Stimulated activated CD8-positive, alpha-beta memory T cell treated with anti-CD3 and anti-CD28 coated beads, Interleukin-2, amount 100 ng/mL, for 1 hour (primary cell): ENCODE data around the gene SAP30L.

Experiments
- DNase-seq, 2 donors: peaks; one replicate each; pipeline ENCODE4 v3.0.0-alpha.2; 2020; ENCODE audit warnings: low read depth in 2 of 2

Gene SAP30L

GRCh38 chr5:154464438-154464837 lies 18.6 kb downstream of the SAP30L start:
- DNase-seq: no peak

- no peak for DNase-seq
Observed at GRCh38 chr5:154465169-154465568, 19.4 kb downstream of the SAP30L start.

GRCh38 chr5:154466147-154466546 lies 20.4 kb downstream of the SAP30L start:
- DNase-seq: no peak

DNA sequence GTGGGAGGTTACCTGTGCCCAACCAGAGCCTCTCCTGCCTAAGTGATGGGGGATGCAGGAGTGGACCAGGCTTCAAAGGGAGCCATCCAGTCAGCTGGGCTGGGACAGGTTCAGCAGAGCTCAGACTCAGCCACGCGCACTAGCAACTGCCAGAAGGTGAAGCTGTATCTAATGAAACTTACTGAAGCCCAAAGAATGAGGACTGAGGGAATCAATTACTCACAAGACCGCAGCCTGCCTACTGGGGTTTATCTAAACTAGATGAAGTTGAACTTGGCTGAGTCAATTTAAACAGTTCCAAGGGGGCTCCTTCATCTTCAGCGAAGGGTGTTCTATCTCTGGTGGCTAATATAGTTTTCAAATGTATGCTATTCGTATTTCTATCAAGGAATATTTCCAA lies 20.9 kb downstream of the SAP30L start:
- no peak for DNase-seq

DNA sequence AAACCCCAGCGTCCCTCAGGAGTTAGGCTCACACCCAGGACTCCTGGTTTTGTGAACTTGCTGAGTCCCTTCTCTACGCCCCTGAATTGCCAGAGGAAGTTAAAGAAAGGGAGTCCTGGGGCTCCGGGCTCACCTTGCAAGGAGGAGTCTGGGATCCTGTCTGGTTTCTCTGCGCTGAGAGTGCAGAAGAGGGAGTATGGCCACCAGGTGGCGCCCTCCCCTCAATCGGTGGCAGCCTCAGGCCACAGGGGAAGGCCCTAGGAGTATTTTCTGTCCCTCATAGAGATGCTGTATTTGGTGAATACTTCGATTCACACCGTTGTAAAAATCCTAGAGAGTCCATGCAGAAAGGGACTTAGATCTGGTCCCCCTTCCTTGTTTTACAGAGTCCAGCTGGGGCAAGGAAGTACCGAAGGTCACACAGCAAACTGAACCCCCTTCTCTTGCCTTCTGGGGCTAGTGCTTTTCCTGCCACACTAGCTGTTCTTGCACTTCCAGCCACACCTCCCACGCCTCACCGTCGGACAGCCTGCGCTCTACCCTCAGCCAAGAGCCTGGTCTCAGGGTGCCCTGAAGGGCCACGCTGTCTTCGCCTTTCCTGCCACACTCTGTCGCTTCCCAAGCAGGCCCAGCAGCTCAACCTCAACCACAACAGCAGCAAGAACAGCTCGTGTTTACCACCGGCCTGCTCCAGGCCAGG lies 22.0 kb downstream of the SAP30L start:
- peak; percentile 44 to 59 for DNase-seq

DNA sequence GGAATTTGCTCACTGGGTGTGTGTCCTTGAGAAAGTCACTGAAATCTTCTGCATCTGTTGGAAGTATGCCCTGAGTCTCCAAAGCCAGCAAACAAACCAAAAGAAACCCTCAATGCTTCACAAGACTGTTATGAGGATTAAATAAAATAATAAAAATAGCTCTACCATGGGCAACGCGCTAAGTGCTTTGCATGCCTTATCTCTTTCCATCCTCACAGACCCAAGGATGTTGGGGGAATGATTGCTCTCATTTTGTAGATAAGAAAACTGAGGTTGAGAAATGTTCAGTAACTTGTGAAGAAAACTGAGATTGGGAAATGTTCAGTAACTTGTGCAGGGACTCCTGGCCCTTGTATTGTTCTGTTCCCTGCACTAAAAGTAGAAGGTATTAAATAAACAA lies 24.3 kb downstream of the SAP30L start:
- DNase-seq: no peak

DNA sequence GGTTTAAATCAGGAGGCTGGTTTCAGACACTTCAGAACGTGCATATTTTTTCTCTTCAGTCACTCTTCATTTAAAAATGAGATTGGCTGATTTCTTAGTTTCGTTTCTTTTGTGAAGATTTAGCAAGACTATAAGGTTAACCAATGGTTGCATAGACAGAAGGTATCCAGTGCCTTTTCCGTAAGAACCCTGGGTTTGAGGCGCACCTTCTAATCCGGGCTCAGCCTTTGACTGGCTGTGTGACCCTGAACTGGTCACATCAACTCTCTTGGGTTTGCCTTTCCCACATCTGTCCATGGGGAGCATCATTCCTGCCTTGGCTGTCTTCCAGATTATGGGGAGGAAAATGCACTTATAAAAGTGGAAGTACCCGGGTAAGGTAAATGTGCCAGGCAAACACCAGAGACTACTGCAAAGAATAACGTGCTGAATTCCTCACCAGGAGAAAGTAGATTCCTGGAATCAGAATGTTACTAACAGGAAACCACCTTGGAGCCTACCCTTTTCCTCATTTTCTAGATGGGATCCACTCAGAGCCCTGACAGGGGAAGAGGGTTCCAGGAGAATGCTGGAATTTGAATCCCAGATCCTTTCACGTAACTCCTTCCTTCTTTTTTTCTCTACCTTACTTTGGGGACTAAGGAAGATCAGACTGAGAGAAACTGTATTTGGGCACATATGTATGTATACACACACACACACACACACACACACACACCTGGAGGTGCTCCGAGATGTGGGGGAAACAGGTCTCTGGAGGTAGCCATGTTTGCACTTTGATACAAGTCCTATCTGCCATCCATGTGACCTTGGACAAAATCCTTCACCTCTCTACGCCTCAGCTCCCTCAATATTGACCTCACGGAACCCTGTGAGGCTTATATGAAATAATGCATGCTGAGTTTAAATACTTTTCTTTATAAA lies 25.4 kb downstream of the SAP30L start:
- DNase-seq: no peak

DNA sequence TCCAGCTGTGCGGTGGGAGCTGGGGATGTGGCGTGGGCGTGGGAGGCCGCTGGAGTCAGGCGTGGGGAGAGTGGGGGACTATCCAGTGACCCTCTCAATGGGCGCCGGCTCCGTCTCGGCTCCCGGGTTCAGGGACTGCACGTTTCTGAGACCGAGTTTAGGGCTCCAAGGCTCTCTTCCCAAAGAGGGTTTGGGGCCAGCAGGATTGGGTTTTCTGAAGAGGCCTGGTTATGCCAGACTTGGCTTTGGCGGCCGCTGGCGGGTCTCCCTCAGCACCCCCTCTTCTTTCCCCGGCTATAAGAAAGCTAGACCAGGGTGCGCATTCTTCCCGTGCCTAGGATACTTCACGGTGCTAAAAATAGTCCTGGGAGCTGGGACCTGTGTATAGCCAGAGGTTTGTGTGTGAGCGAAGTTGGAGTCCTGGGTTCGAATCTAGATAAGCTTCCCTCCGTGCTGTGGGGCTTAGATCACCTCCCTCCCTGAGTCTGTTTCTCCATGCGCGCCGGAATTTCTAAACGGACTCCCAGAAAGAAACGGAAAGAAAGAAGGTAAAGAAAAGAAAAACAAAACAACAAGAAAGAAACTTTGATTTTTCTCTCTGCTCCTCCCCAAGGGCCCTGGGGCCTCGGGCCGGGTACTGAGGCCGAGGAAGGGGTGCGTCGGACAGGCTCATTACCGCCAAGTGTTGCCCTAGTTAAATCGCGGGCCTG lies 27.2 kb downstream of the SAP30L start:
- DNase-seq: no peak

GRCh38 chr5:154473581-154474283 lies 27.9 kb downstream of the SAP30L start:
- no peak for DNase-seq

- DNase-seq: no peak
Observed at GRCh38 chr5:154474396-154475334, 28.9 kb downstream of the SAP30L start.

- DNase-seq: no peak
Observed at GRCh38 chr5:154475591-154476353, 30.0 kb downstream of the SAP30L start.

DNA sequence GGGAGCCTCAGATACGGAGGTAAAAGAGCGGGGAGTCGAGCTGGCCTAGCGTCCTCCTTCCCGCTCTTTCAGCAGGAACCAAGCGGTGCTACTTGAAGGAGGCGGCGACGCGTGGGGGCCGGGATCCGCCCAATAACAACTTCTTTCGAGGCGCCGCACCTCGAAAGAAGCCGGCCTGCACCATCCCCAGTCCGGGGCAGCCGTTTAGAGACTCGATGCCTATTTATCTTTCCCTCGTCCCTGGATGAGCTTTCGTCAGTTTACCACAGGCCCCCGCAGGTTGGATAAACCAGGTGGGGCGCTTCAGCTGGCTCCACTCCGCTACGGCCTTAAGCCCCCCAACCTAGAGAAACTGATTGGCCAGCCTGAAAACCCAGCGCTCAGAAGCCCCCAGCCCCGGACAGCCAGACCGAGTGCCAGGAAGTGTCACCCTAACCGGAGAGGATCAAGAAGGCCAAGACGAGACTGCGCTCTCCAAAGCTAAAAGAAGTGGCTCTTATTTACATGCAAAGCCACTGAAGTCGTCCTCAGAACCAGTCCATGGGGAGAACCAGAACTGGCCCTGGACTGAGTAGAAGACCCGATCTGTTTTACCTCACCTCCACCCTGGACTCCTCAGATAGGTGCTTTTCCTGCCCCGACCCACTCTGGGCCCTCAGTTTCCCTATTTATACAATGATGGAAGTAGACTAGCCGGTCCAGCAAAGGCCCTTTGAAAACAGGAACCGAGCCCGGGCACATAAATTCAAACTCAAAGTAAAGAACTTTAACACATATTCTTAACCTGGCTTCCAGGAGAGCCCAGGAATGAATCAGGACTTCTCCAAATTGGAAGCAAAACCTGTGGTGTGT lies 30.8 kb downstream of the SAP30L start:
- DNase-seq: no peak

DNA sequence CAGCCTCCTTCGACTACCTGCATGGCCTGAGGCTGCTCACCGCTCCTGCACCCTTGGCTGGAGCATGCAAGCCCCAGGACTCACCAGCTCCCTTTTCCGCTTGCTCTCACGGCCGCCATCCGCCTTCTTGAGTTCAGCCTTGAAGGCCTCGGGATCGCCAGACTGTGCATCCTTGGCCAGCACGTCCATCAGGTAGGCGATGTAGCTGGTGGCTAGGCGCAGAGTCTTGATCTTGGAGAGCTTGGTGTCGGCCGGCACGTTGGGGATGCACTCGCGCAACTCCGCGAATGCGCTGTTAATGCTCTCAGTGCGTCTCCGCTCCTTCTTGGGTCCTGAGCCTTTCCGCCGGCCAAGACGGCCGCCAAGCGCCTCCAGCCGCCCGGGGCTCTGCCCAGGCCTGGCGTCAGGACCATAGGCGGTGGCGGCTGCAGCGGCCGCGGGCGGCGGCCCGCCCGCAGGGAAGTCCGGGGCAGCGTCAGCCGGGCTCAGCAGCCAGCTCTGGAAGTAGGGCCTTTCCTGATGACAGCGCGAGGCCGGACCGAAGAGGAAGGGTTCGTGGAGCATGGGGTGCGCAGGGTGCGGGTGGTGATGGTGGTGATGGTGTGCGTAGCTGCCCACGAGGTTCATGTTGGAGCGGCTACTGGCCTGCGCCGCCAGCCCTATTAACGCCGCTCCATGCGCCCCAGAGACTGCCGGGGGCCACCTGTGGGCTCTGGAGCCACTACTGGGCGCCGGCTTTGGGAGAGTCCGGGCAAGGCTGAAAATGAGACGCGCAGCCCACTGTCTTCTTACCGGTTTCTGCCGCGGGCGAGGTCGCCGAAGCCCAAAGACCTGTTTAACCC lies 31.8 kb downstream of the SAP30L start:
- no peak for DNase-seq

GRCh38 chr5:154478224-154478565 lies 32.4 kb downstream of the SAP30L start, which contains the start of gene HAND1:
Gene HAND1 (minus strand): TSS chr5:154478227. CDS start chr5:154478008, 219 bp downstream.
- DNase-seq: no peak

DNA sequence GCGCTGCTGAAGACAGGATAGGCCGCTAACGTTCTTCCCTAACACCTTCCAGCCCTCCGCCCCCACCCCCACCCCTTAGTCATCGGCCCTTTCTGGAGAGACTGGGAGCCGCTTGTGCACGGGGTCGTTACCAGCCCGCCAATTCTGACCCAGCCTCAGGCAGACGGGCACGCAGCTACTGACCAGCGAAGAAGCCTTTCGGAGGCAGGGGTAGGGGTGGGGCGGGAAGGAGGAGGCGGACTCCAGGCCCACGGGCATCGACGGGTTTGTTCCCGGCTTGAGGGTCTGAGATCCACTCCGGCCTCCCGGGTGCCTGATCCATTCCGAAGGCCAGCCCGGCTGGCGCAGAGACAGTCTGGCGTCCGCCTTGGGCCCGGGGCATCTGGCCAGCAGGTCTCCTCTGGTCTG lies 33.0 kb downstream of the SAP30L start:
- no peak for DNase-seq

DNA sequence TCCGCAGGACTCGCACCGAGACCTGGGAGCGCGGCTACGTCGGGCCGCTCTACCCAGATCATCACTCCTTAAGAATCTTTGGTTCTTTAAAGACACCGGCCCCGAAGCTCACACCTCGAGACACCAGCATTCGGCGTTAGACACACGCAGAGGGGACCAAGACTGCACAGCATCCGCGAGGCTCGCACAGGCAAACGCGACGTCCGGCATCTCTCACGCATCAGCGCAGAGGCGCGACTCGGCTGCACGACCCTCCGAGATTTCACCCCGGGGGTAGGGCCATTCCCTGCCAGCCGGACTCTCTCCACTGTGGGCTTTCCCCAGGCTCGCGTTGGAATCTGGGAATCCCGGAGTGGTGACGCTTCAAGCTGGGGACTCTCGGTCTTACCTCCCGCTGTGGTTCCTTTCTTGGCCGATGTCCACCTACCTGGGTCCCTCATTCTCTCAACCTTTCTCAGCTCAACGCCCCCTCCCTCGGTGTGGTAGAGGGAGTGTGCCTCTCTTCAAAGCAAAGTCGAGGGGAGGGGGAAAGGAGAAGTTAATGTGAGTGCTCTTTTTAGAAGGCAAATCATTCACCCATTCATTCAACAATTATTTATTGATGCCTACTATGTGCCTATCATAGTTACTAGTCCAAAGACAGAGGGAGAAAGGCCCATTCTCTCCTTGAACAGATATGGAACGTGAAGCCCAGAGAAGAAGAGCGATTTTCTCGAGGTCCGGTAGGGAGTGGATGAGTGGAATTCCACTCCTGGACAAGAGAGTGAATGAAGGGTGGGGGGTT lies 33.6 kb downstream of the SAP30L start:
- DNase-seq: no peak
